Purkinje cell (primary cell): Measurements from ENCODE around the gene POGK. TPM values are rescaled to one million over a fixed set of nuclear protein-coding genes. Genes with fewer than 3 reads are reported as not detected.

Experiments used
- polyA plus RNA-seq: library from polyadenylated mRNA; unstranded; fragments of >200 nt; fragmentation: Nextera tagmentation; gene quantifications from 2 replicates; pipeline ENCODE4 v1.2.1, GENCODE V29; 2014

Gene POGK
- 20.9 and 25.9 TPM in 2 replicates for polyA plus RNA-seq

GRCh38 chr1:166838766-166839599 lies at the start of gene POGK:
Gene POGK (plus strand): TSS chr1:166839475. CDS start chr1:166840957, 1,482 bp downstream.

GRCh38 chr1:166875734-166876539 lies 36.7 kb downstream of the POGK start, which contains the start of gene TADA1:
Gene TADA1 (minus strand): TSS chr1:166876264. CDS start chr1:166876233, 31 bp downstream.

Other genes starting within 250 kb of the POGK start
- gene TADA1, start 36.8 kb downstream of the POGK start, polyA plus RNA-seq, result 22.6 and 28.7 TPM in 2 replicates
- 10.8 and 14.1 TPM in 2 replicates for gene ILDR2, start 136.1 kb downstream of the POGK start, polyA plus RNA-seq
- gene MAEL, start 149.8 kb downstream of the POGK start, polyA plus RNA-seq, result 4.6 and 5.4 TPM in 2 replicates